A549 (cell line): Measurements from ENCODE around the gene UTY.

Source experiments
- CTCF ChIP-seq: fragments of >200 bp; sonication (Bioruptor Twin); formaldehyde crosslinking; IDR thresholded peaks from 3 replicates; pipeline ENCODE4 v1.5.1; 2016
- HEYL ChIP-seq: fragments of 250-450 bp; sonication (Bioruptor Pico); IDR thresholded peaks from 2 replicates; pipeline ENCODE4 v1.8.0; 2021; ENCODE audit warnings: mild to moderate bottlenecking, moderate library complexity
- KDM1A ChIP-seq: fragments of 200-600 bp; sonication (generic); IDR thresholded peaks from 2 replicates; pipeline ENCODE4 v1.6.1; 2016; ENCODE audit warnings: low read depth, mild to moderate bottlenecking
- POLR2A ChIP-seq: IDR thresholded peaks from 2 replicates; pipeline ENCODE4 v1.6.1; 2012; ENCODE audit warnings: mild to moderate bottlenecking, low read length
- RAD21 ChIP-seq, 2 experiments: fragments of >200 bp in 1 of 2; sonication (Bioruptor Twin) in 1 of 2; formaldehyde crosslinking in 1 of 2; IDR thresholded peaks in 1 of 2; conservative IDR thresholded peaks in 1 of 2; 2 replicates in 1 of 2; 3 replicates in 1 of 2; pipeline ENCODE4 v1.6.1; 2012 to 2018; ENCODE audit warnings: inconsistent platforms in 1 of 2
- RFX5 ChIP-seq: fragments of 450-650 bp; IDR thresholded peaks from 2 replicates; pipeline ENCODE4 v1.7.1; 2014; ENCODE audit warnings: antibody characterized with exemption, mild to moderate bottlenecking, moderate library complexity
- ZFP36 ChIP-seq: fragments of 450-650 bp; IDR thresholded peaks from 2 replicates; pipeline ENCODE4 v1.6.1; 2014; ENCODE audit warnings: borderline replicate concordance; ENCODE audit not compliant: partially characterized antibody
- ZSCAN20 ChIP-seq: fragments of 250-450 bp; sonication (Bioruptor Pico); IDR thresholded peaks from 2 replicates; pipeline ENCODE4 v1.8.0; 2022; ENCODE audit warnings: mild to moderate bottlenecking, moderate library complexity

DNA sequence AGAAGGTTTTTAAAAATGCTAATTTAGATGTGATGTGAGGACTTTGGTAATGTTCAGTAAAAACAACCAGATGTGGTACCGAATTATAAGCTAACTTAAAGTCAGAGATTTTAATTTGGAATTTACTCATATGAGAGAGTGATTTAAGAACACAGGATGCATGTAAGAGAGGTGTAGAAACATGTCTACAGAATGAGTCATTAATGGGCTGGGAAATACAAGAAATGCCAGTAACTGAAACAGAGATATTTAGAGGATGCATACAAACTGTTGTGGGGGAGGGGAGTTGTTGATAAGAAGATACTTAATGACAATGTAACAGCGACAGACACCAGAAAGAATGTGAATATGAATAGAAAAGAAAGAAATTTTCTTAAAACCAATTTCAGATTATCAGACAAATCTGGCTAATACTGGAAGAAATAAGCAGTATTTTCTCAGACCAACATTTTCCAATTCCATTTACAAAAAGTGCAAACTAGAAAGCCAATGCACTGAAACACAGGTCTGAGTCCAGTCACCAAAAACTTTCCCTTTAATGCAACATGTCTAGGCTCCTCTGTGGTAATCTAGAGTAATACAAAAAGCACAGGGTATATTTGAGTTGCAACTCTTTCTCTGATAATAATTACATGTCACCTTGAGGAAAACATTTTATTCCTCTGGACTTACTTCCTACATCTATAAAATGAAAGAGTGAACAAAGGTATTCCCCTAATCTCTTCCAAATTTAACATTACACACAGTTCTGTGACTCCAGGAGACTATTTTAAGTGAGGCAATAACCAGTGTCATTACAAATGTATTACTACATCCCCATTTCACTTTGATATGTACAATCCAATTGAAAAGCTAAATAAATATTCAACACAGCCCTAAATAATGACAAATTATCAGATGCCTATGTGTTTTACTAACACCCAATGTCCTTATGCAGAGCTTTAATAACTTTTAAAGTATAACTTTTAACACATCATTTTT lies 117.9 kb downstream of the UTY start:
- TF ChIP-seq CTCF (no peak), POLR2A (no peak), RAD21 (conservative IDR thresholded peaks at IDR 0.05 in 1 of 2, IDR thresholded peaks at IDR 0.05 in 1 of 2) (no peak), ZFP36 (no peak), HEYL (no peak), ZSCAN20 (CRISPR knock-in tag) (no peak), RFX5 (no peak), KDM1A (no peak)
